Aorta (tissue), 5 donors: Measurements from ENCODE around the gene SHANK1. TPM values are rescaled to one million over a fixed set of nuclear protein-coding genes. Genes with fewer than 3 reads are reported as not detected.
"Not testable (repeated sequence)": the region's sequence is repeated elsewhere in the genome, so short reads cannot be mapped to it uniquely, and the experiment has no call there.

ENCODE experiments used
- ATAC-seq: fragments of 200-7000 bp; cut with Tn5 transposase; one replicate; pipeline ENCODE4 v1.9.1; 2022; ENCODE audit warnings: moderate library complexity; ENCODE audit not compliant: low FRiP score
- DNase-seq, 2 donors: peaks; one replicate each; pipeline ENCODE4 v3.0.0-alpha.2; 2020
- H3K27ac ChIP-seq, 2 donors: one replicate each; pipeline ENCODE4 v1.5.1; 2013; ENCODE audit warnings: low read length in 2 of 2, mild to moderate bottlenecking in 2 of 2, moderate library complexity in 2 of 2, control low read depth in 1 of 2, inconsistent platforms in 1 of 2, low read depth in 1 of 2
- H3K27me3 ChIP-seq, 2 donors: one replicate each; pipeline ENCODE4 v1.6.1; 2013; ENCODE audit warnings: control low read depth in 1 of 2, low read length in 1 of 2, mild to moderate bottlenecking in 1 of 2, moderate library complexity in 1 of 2; ENCODE audit not compliant: insufficient read depth in 2 of 2, control insufficient read depth in 1 of 2
- H3K36me3 ChIP-seq, 2 donors: one replicate each; pipeline ENCODE4 v1.6.1; 2013; ENCODE audit warnings: control low read depth in 1 of 2, low read length in 1 of 2, mild to moderate bottlenecking in 1 of 2; ENCODE audit not compliant: insufficient read depth in 2 of 2, control insufficient read depth in 1 of 2
- H3K4me1 ChIP-seq, 2 donors: one replicate each; pipeline ENCODE4 v1.6.1; 2013; ENCODE audit warnings: low read length in 2 of 2, control low read depth in 1 of 2, mild to moderate bottlenecking in 1 of 2, moderate library complexity in 1 of 2; ENCODE audit not compliant: insufficient read depth in 2 of 2, control insufficient read depth in 1 of 2
- H3K4me3 ChIP-seq, 2 donors: one replicate each; pipeline ENCODE4 v1.5.1; 2013; ENCODE audit warnings: low read length in 2 of 2, control low read depth in 1 of 2, mild to moderate bottlenecking in 1 of 2
- H3K9me3 ChIP-seq: one replicate; pipeline ENCODE4 v1.6.1; 2013; ENCODE audit warnings: mild to moderate bottlenecking, low read length; ENCODE audit not compliant: control insufficient read depth
- WGBS, 2 donors: extraction: QIAGEN DNeasy Blood & Tissue Kit; methylation state at CpG; one replicate each; pipeline ENCODE4 v1.1.7; 2013; 5-methylcytosine and 5-hydroxymethylcytosine counted together
- intact Hi-C, 2 donors: fragments of 100-400 bp; cut with DNase I; formaldehyde crosslinking; loops; one replicate each; pipeline versions ENCODE4 v1.14.2 to v1.15.0; 2022
- polyA plus RNA-seq, 2 donors: library from polyadenylated mRNA; stranded (reverse); fragments of 200-250 nt; gene quantifications; one replicate each; pipeline ENCODE4 v1.2.3, GENCODE V29; 2013
- total RNA-seq, 2 donors: library from RNA; stranded (reverse); fragmentation: NEBNext Ultra II Directional; extraction: Animal tissue kit (Norgen Biotek cat#: 25700); gene quantifications; one replicate each; pipeline ENCODE4 v1.2.1, GENCODE V29; 2021
- donor health status: healthy with polysubstance abuse.
- donor health status: Bipolar disorder and iron deficiency.
- donor health status: DM: no; HTN: no; CAD: no.
- donor health status: DM: no; HTN: no; CAD: no.
- donor health status: DM: yes; HTN: yes; CAD: no.

The SHANK1 gene
- total and polyA plus RNA-seq, 4 donors, result 0.38 to 1.8 (median 0.94) TPM

- H3K9me3 ChIP-seq, H3K36me3 ChIP-seq, intact Hi-C loops, H3K27me3 ChIP-seq, H3K4me1 ChIP-seq, DNase-seq, H3K4me3 ChIP-seq, H3K27ac ChIP-seq, ATAC-seq: not testable (repeated sequence)
- WGBS, 2 donors, result 75 to 81% methylated on average over 11 of the region's 11 CpGs
These were observed 106.8 kb downstream of the SHANK1 start for GRCh38 chr19:50612504-50613404.

Other genes with a start within 250 kb of the SHANK1 start
- gene EMC10, start 243.3 kb downstream of the SHANK1 start, total RNA-seq, result 10 to 100 TPM; 79.6 to 86.5 TPM
- gene EMC10, start 243.3 kb downstream of the SHANK1 start, polyA plus RNA-seq, result 100 to 1,000 TPM in 1 of 2 donors, 10 to 100 TPM in 1; 65.2 to 111 TPM
- not detected for gene GARIN5A, start 243.0 kb downstream of the SHANK1 start, total RNA-seq
- not detected for gene GARIN5A, start 243.0 kb downstream of the SHANK1 start, polyA plus RNA-seq
- gene JOSD2, start 208.6 kb downstream of the SHANK1 start, total RNA-seq, result 10 to 100 TPM; 26.6 to 34.2 TPM
- 10 to 100 TPM; 40.2 to 76.1 TPM for gene JOSD2, start 208.6 kb downstream of the SHANK1 start, polyA plus RNA-seq
- gene ASPDH, start 205.9 kb downstream of the SHANK1 start, total RNA-seq, result not detected
- gene ASPDH, start 205.9 kb downstream of the SHANK1 start, polyA plus RNA-seq, result 1 to 10 TPM in 1 of 2 donors, not detected in 1; 1.9 TPM
- gene LRRC4B, start 151.4 kb downstream of the SHANK1 start, total RNA-seq, result 10 to 100 TPM in 1 of 2 donors, 1 to 10 TPM in 1; 5.7 to 12.2 TPM
- 1 to 10 TPM in 1 of 2 donors, under 1 TPM in 1; 0.63 to 1.8 TPM for gene LRRC4B, start 151.4 kb downstream of the SHANK1 start, polyA plus RNA-seq
- under 1 TPM; 0.45 to 0.55 TPM for gene SYT3, start 79.9 kb downstream of the SHANK1 start, total RNA-seq
- gene SYT3, start 79.9 kb downstream of the SHANK1 start, polyA plus RNA-seq, result not detected
- gene C19orf81, start 70.4 kb downstream of the SHANK1 start, total RNA-seq, result not detected
- gene C19orf81, start 70.4 kb downstream of the SHANK1 start, polyA plus RNA-seq, result not detected
- gene CLEC11A, start 3.6 kb upstream of the SHANK1 start, total RNA-seq, result 10 to 100 TPM in 1 of 2 donors, 1 to 10 TPM in 1; 8.4 to 28.7 TPM
- gene CLEC11A, start 3.6 kb upstream of the SHANK1 start, polyA plus RNA-seq, result 10 to 100 TPM in 1 of 2 donors, 1 to 10 TPM in 1; 2.0 to 17.7 TPM
- gene GPR32, start 50.7 kb upstream of the SHANK1 start, total RNA-seq, result not detected
- not detected for gene GPR32, start 50.7 kb upstream of the SHANK1 start, polyA plus RNA-seq
- not detected for gene ACP4, start 70.6 kb upstream of the SHANK1 start, total RNA-seq
- not detected for gene ACP4, start 70.6 kb upstream of the SHANK1 start, polyA plus RNA-seq
- gene KLK1, start 104.0 kb upstream of the SHANK1 start, total RNA-seq, result 1 to 10 TPM in 1 of 2 donors, under 1 TPM in 1; 0.81 to 1.7 TPM
- gene KLK1, start 104.0 kb upstream of the SHANK1 start, polyA plus RNA-seq, result 1 to 10 TPM; 2.6 to 6.3 TPM
- gene KLK15, start 113.8 kb upstream of the SHANK1 start, total RNA-seq, result not detected
- not detected for gene KLK15, start 113.8 kb upstream of the SHANK1 start, polyA plus RNA-seq
- gene KLK3, start 135.1 kb upstream of the SHANK1 start, total RNA-seq, result not detected
- 1 to 10 TPM in 1 of 2 donors, not detected in 1; 1.4 TPM for gene KLK3, start 135.1 kb upstream of the SHANK1 start, polyA plus RNA-seq
- not detected for gene KLK2, start 153.6 kb upstream of the SHANK1 start, total RNA-seq
- gene KLK2, start 153.6 kb upstream of the SHANK1 start, polyA plus RNA-seq, result not detected
- gene KLK4, start 191.6 kb upstream of the SHANK1 start, total RNA-seq, result not detected
- not detected for gene KLK4, start 191.6 kb upstream of the SHANK1 start, polyA plus RNA-seq
- gene KLK5, start 233.2 kb upstream of the SHANK1 start, total RNA-seq, result not detected
- gene KLK5, start 233.2 kb upstream of the SHANK1 start, polyA plus RNA-seq, result not detected
- not detected for gene KLK6, start 249.8 kb upstream of the SHANK1 start, total RNA-seq
- under 1 TPM in 1 of 2 donors, not detected in 1; 0.20 TPM for gene KLK6, start 249.8 kb upstream of the SHANK1 start, polyA plus RNA-seq